K562 (cell line): Measurements from ENCODE around the gene OPRM1. TPM values are rescaled to one million over a fixed set of nuclear protein-coding genes. Genes with fewer than 3 reads are reported as not detected.

Experiments used
- BMI1 ChIP-seq: fragments of 150-350 bp; IDR thresholded peaks from 2 replicates; pipeline ENCODE4 v1.6.1; 2014; ENCODE audit warnings: low read length
- CBX1 ChIP-seq: sonication (generic); IDR thresholded peaks from 2 replicates; pipeline ENCODE4 v1.6.1; 2016; ENCODE audit warnings: antibody characterized with exemption, low read depth, mild to moderate bottlenecking
- MYBL2 ChIP-seq, 2 experiments: fragments of 450-650 bp in 1 of 2; sonication (generic) in 1 of 2; formaldehyde crosslinking in 1 of 2; IDR thresholded peaks; 2 replicates each; pipeline versions ENCODE4 v1.6.1 to v1.8.1; 2017 to 2022; ENCODE audit warnings: borderline replicate concordance in 1 of 2, inconsistent platforms in 1 of 2, low read depth in 1 of 2, mild to moderate bottlenecking in 1 of 2, missing genetic modification reagents in 1 of 2, moderate library complexity in 1 of 2
- NR4A1 ChIP-seq, 2 experiments: fragments of 250-450 bp in 1 of 2; fragments of 450-650 bp in 1 of 2; sonication (Bioruptor Pico) in 1 of 2; IDR thresholded peaks; 2 replicates each; pipeline versions ENCODE4 v1.4.0 to v1.6.1; 2016 to 2020; ENCODE audit warnings: mild to moderate bottlenecking in 2 of 2, missing compliant biosample characterization in 1 of 2, missing genetic modification characterization in 1 of 2, moderate library complexity in 1 of 2
- SMAD2 ChIP-seq: fragments of 150-350 bp; IDR thresholded peaks from 2 replicates; pipeline ENCODE4 v1.6.1; 2014; ENCODE audit warnings: low read depth, mild to moderate bottlenecking, low read length
- ZNF444 ChIP-seq: fragments of 250-450 bp; sonication (Bioruptor Pico); IDR thresholded peaks from 2 replicates; pipeline ENCODE4 v1.4.0; 2020; ENCODE audit warnings: mild to moderate bottlenecking, moderate library complexity
- polyA plus RNA-seq, 8 experiments: library from polyadenylated mRNA; depleted of rRNA in 4 of 8; stranded (reverse) in 5 of 8; unstranded in 3 of 8; fragments of >200 nt; fragmentation: Nextera tagmentation in 2 of 8; fragmentation: Illumina TruSeq in 1 of 8; extraction: Ambion mirVana in 2 of 8; extraction: Trizol in 1 of 8; gene quantifications; 2 replicates each; pipeline versions ENCODE4 v1.2.1 to v1.2.3, GENCODE V29; 2011 to 2014; ENCODE audit warnings: inconsistent platforms in 1 of 8, missing spikeins in 1 of 8
- total RNA-seq, 7 experiments: library from RNA; depleted of rRNA in 6 of 7; stranded (reverse); fragments of >200 nt in 6 of 7; fragmentation: Illumina TruSeq in 2 of 7; extraction: Trizol in 2 of 7; gene quantifications; 2 replicates each; pipeline versions ENCODE4 v1.2.1 to v1.2.3, GENCODE V29; 2011 to 2021; ENCODE audit warnings: low replicate concordance in 1 of 7
- TF ChIP-seq, protein P1 (sequence below): fragments of 200-800 bp; sonication (Bioruptor generic); IDR thresholded peaks from 2 replicates; pipeline ENCODE4 v1.6.1; 2017; ENCODE audit warnings: missing genetic modification characterization, missing compliant biosample characterization
- TF ChIP-seq, protein P2 (sequence below), 2 experiments: fragments of 200-800 bp in 1 of 2; sonication (Bioruptor generic) in 1 of 2; sonication (generic) in 1 of 2; formaldehyde crosslinking in 1 of 2; IDR thresholded peaks in 1 of 2; conservative IDR thresholded peaks in 1 of 2; 2 replicates each; pipeline versions ENCODE4 v1.5.0 to v1.6.1; 2016 to 2020; ENCODE audit warnings: missing compliant biosample characterization in 1 of 2, missing genetic modification characterization in 1 of 2, missing genetic modification reagents in 1 of 2
- TF ChIP-seq, protein P3 (sequence below): sonication (generic); formaldehyde crosslinking; IDR thresholded peaks from 2 replicates; pipeline ENCODE4 v1.8.0; 2023; ENCODE audit warnings: mild to moderate bottlenecking, missing genetic modification reagents
- TF ChIP-seq, protein P4 (sequence below): IDR thresholded peaks from 2 replicates; pipeline ENCODE4 v1.6.1; 2011; ENCODE audit not compliant: insufficient read length; ENCODE audit errors: extremely low read depth

The OPRM1 gene
- total and polyA plus RNA-seq, 9 of the 15 experiments (the other 6 are each of a cell fraction or from before 2014, with no cell fraction given): not detected

DNA sequence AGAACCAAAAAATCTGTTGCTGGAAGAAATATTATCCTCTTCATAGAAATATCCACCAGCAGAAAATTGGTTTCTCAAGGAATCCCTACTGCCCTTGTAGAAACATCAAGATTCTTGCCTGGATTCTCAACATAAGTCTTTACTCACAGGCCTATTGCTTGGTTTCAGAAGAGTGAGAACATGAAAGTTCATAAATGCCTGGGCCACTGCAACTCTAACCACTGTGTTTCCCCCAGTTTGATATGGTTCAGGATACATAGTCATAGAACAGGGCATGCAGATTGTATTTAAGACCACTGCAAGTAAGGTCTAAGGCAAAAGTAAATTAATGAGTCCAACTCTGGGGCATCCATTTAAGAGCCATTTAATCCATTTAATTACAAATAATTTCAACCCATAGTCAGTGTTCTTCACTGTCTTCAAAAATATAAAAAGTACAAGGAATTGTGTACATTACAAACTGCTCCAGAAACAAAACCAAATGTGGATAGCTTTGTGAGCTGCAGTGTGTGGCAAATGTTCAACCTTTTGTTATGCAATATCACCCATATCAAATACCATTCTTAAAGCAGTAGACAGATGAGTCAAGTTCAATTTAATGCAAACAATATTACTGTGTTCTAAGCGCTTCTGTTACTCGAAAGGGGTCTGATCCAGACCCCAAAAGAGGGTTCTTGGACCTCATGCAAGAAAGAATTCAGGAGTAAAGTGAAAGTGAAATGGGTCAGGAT, 83.3 kb downstream of the OPRM1 start (continued):
- TF ChIP-seq, protein P1, sequence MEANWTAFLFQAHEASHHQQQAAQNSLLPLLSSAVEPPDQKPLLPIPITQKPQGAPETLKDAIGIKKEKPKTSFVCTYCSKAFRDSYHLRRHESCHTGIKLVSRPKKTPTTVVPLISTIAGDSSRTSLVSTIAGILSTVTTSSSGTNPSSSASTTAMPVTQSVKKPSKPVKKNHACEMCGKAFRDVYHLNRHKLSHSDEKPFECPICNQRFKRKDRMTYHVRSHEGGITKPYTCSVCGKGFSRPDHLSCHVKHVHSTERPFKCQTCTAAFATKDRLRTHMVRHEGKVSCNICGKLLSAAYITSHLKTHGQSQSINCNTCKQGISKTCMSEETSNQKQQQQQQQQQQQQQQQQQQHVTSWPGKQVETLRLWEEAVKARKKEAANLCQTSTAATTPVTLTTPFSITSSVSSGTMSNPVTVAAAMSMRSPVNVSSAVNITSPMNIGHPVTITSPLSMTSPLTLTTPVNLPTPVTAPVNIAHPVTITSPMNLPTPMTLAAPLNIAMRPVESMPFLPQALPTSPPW (CRISPR knock-in tag): no peak
- no peak for TF ChIP-seq BMI1
- TF ChIP-seq NR4A1 (CRISPR knock-in tag; IDR thresholded peaks at IDR 0.05): no peak
- no peak for TF ChIP-seq NR4A1 (tag; IDR thresholded peaks at IDR 0.05)
- no peak for TF ChIP-seq MYBL2 (IDR thresholded peaks at IDR 0.05; ENCODE audit: low read depth)
- TF ChIP-seq MYBL2 (CRISPR knock-in tag; IDR thresholded peaks at IDR 0.05; ENCODE audit: borderline replicate concordance): no peak
- no peak for TF ChIP-seq CBX1
- TF ChIP-seq, protein P2, sequence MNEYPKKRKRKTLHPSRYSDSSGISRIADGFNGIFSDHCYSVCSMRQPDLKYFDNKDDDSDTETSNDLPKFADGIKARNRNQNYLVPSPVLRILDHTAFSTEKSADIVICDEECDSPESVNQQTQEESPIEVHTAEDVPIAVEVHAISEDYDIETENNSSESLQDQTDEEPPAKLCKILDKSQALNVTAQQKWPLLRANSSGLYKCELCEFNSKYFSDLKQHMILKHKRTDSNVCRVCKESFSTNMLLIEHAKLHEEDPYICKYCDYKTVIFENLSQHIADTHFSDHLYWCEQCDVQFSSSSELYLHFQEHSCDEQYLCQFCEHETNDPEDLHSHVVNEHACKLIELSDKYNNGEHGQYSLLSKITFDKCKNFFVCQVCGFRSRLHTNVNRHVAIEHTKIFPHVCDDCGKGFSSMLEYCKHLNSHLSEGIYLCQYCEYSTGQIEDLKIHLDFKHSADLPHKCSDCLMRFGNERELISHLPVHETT (CRISPR knock-in tag; conservative IDR thresholded peaks at IDR 0.05 in 1 of 2, IDR thresholded peaks at IDR 0.05 in 1 of 2): no peak
- TF ChIP-seq SMAD2: no peak
- no peak for TF ChIP-seq ZNF444 (CRISPR knock-in tag)
- TF ChIP-seq, protein P3, sequence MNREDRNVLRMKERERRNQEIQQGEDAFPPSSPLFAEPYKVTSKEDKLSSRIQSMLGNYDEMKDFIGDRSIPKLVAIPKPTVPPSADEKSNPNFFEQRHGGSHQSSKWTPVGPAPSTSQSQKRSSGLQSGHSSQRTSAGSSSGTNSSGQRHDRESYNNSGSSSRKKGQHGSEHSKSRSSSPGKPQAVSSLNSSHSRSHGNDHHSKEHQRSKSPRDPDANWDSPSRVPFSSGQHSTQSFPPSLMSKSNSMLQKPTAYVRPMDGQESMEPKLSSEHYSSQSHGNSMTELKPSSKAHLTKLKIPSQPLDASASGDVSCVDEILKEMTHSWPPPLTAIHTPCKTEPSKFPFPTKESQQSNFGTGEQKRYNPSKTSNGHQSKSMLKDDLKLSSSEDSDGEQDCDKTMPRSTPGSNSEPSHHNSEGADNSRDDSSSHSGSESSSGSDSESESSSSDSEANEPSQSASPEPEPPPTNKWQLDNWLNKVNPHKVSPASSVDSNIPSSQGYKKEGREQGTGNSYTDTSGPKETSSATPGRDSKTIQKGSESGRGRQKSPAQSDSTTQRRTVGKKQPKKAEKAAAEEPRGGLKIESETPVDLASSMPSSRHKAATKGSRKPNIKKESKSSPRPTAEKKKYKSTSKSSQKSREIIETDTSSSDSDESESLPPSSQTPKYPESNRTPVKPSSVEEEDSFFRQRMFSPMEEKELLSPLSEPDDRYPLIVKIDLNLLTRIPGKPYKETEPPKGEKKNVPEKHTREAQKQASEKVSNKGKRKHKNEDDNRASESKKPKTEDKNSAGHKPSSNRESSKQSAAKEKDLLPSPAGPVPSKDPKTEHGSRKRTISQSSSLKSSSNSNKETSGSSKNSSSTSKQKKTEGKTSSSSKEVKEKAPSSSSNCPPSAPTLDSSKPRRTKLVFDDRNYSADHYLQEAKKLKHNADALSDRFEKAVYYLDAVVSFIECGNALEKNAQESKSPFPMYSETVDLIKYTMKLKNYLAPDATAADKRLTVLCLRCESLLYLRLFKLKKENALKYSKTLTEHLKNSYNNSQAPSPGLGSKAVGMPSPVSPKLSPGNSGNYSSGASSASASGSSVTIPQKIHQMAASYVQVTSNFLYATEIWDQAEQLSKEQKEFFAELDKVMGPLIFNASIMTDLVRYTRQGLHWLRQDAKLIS: no peak
- TF ChIP-seq, protein P4, sequence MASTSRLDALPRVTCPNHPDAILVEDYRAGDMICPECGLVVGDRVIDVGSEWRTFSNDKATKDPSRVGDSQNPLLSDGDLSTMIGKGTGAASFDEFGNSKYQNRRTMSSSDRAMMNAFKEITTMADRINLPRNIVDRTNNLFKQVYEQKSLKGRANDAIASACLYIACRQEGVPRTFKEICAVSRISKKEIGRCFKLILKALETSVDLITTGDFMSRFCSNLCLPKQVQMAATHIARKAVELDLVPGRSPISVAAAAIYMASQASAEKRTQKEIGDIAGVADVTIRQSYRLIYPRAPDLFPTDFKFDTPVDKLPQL: no peak
